CD14-positive monocyte (primary cell): ENCODE results near the gene CHST6. TPM values are rescaled to one million over a fixed set of nuclear protein-coding genes. Genes with fewer than 3 reads are reported as not detected.

Experiments used
- polyA plus RNA-seq, 3 donors: library from polyadenylated mRNA; depleted of rRNA in 1 of 3; unstranded in 2 of 3; stranded (reverse) in 1 of 3; fragments of 300-500 nt in 2 of 3; fragments of >200 nt in 1 of 3; fragmentation: Illumina TruSeq in 2 of 3; gene quantifications; 1 replicate in 2 of 3; 2 replicates in 1 of 3; pipeline ENCODE4 v1.2.3, GENCODE V29; 2012 to 2021

The CHST6 gene
- polyA plus RNA-seq, 3 donors: 0.03 TPM; not detected in 2

Other genes starting within 250 kb of the CHST6 start
- gene BCAR1, start 243.8 kb downstream of the CHST6 start, polyA plus RNA-seq: not detected
- gene CFDP1, start 61.9 kb downstream of the CHST6 start, polyA plus RNA-seq: 10 to 100 TPM; 12.9 to 23.2 (median 19.0) TPM
- 10 to 100 TPM; 17.9 to 31.6 (median 25.4) TPM for gene TMEM170A, start 30.8 kb downstream of the CHST6 start, polyA plus RNA-seq
- gene CHST5, start 40.7 kb upstream of the CHST6 start, polyA plus RNA-seq: not detected
- under 1 TPM; 0.27 to 0.75 (median 0.72) TPM for gene TMEM231, start 60.8 kb upstream of the CHST6 start, polyA plus RNA-seq
- gene GABARAPL2, start 70.9 kb upstream of the CHST6 start, polyA plus RNA-seq: 100 to 1,000 TPM in 2 of 3 donors, 10 to 100 TPM in 1; 84.3 to 302 (median 280) TPM
- 10 to 100 TPM; 16.8 to 18.9 (median 17.8) TPM for gene ADAT1, start 127.8 kb upstream of the CHST6 start, polyA plus RNA-seq
- 100 to 1,000 TPM in 2 of 3 donors, 10 to 100 TPM in 1; 66.1 to 150 (median 116) TPM for gene KARS1, start 152.2 kb upstream of the CHST6 start, polyA plus RNA-seq
- 10 to 100 TPM; 39.7 to 64.1 (median 47.9) TPM for gene TERF2IP, start 152.3 kb upstream of the CHST6 start, polyA plus RNA-seq
- gene CPHXL2, start 181.6 kb upstream of the CHST6 start, polyA plus RNA-seq: not detected
- gene DUXB, start 206.0 kb upstream of the CHST6 start, polyA plus RNA-seq: not detected
- gene CPHXL, start 231.0 kb upstream of the CHST6 start, polyA plus RNA-seq: not detected